Thyroid gland (tissue), 4 donors: ENCODE measurements around the gene APOL6. TPM values are rescaled to one million over a fixed set of nuclear protein-coding genes. Genes with fewer than 3 reads are reported as not detected.

Experiments
- DNase-seq, 2 donors: peaks; one replicate each; pipeline ENCODE4 v3.0.0-alpha.2; 2019
- H3K27ac ChIP-seq, 3 donors: fragments of 200-600 bp; sonication (generic); 1 replicate in 2 of 3; 2 replicates in 1 of 3; pipeline ENCODE4 v1.5.1; 2016 to 2019; ENCODE audit warnings: mild to moderate bottlenecking in 1 of 3, moderate library complexity in 1 of 3
- H3K27me3 ChIP-seq: fragments of 200-600 bp; sonication (generic); one replicate; pipeline ENCODE4 v1.5.1; 2019
- H3K36me3 ChIP-seq, 2 donors: fragments of 200-600 bp; sonication (generic); one replicate each; pipeline ENCODE4 v1.5.1; 2016 to 2019
- H3K4me1 ChIP-seq, 2 donors: fragments of 200-600 bp; sonication (generic); one replicate each; pipeline ENCODE4 v1.5.1; 2017 to 2019
- H3K4me3 ChIP-seq, 3 donors: fragments of 200-600 bp; sonication (generic); replicated peaks in 1 of 3; 1 replicate in 2 of 3; 2 replicates in 1 of 3; pipeline ENCODE4 v1.5.1; 2016; ENCODE audit warnings: mild to moderate bottlenecking in 1 of 3
- H3K9me3 ChIP-seq: fragments of 200-600 bp; sonication (generic); one replicate; pipeline ENCODE4 v1.5.1; 2017
- CTCF ChIP-seq, 6 experiments: fragments of 200-600 bp in 3 of 6; fragments of 450-650 bp in 3 of 6; sonication (generic) in 3 of 6; IDR thresholded peaks; one replicate each; pipeline ENCODE4 v1.5.1; 2016 to 2019; ENCODE audit warnings: antibody characterized with exemption in 6 of 6, mild to moderate bottlenecking in 2 of 6, inconsistent platforms in 1 of 6, moderate library complexity in 1 of 6
- POLR2A ChIP-seq, 2 donors: fragments of 450-650 bp; IDR thresholded peaks; one replicate each; pipeline ENCODE4 v1.6.1; 2017; ENCODE audit warnings: antibody characterized with exemption in 2 of 2, mild to moderate bottlenecking in 2 of 2, moderate library complexity in 1 of 2
- WGBS, 2 donors: methylation state at CpG; one replicate each; pipeline ENCODE4 v1.1.5; 2017; 5-methylcytosine and 5-hydroxymethylcytosine counted together
- intact Hi-C: fragments of 100-400 bp; cut with DNase I; formaldehyde crosslinking; loops from one replicate; pipeline ENCODE4 v1.15.1; 2023
- total RNA-seq, 4 donors: library from RNA; depleted of rRNA; stranded (reverse); fragments of >200 nt; gene quantifications; one replicate each; pipeline ENCODE4 v1.2.3, GENCODE V29; 2016

APOL6 gene, protein sequence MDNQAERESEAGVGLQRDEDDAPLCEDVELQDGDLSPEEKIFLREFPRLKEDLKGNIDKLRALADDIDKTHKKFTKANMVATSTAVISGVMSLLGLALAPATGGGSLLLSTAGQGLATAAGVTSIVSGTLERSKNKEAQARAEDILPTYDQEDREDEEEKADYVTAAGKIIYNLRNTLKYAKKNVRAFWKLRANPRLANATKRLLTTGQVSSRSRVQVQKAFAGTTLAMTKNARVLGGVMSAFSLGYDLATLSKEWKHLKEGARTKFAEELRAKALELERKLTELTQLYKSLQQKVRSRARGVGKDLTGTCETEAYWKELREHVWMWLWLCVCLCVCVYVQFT
- 10 to 100 TPM; 17.2 to 28.7 (median 25.2) TPM for total RNA-seq

DNA sequence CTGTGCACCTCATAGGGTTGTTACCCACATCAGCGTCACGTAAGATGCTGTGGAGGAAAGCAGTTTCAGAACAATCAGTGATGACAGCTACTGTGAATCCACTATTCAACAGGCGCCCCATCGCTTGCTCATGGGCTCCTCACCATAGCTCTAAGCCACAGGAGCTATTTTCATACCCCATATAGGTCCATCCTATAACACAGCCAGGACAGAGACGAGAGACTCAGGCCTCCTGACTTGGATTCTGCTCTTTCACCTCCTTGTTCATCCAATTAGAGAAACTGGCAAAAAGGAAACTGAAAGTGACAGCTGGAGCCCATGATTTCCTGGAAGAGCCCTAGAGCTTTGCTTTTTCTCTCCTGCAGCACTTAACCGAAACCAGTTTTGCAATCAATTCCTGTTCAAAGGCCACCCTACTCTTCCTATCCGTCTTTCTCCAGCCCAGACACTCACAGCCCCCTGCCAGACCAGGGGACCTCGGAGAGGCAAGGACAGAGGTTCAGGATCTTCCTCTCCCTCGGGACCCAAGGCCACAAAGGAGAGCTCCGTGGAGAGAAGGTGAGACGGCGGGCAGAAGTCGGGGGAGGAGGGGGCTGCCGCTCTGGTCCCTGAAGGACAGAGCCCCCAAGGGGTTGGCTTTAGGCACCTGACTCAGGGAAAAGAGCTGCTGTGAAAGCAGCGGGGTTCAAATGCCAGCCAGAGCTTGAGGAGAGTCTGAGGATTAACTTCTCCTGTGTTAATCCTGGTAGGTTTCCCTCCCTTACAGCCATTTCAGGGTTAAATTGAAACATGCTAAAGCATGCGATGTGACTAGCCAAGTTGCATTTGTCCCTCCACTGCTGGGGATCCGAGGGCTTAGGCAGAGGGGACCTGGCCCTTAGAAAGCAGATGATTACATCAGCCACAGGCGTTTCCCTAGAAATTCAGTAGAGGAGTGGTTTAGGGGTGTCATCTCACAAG is at the start of gene APOL6:
Gene APOL6, plus strand, starts transcription at position 381 of the 960 bp plus-strand sequence. CDS start 7,980 bp downstream, outside the sequence.
- TF ChIP-seq CTCF (IDR thresholded peaks at IDR 0.05), result peak in 1 of 6 experiments; percentile 6
- peak in 1 of 2 donors; percentile 37 for TF ChIP-seq POLR2A (IDR thresholded peaks at IDR 0.05)
- Histone ChIP-seq H3K4me1 (peaks cover 25 to 39% of the 10 kb centered on the region in 2 donors), H3K27ac (peak within 1 kb of the TSS; percentile 94 to 98 (median 95)), H3K4me3 (peak within 1 kb of the TSS; percentile 42 to 95 (median 65)), H3K27me3 (no peaks in the 10 kb centered on the region), H3K9me3 (no peaks in the 10 kb centered on the region), H3K36me3 (no peaks in the 10 kb centered on the region)
- intact Hi-C loops, result no loop called here
- WGBS, 2 donors, result 9 to 18% methylated on average over 18 of the region's 18 CpGs
- peak; percentile 40 to 43 for DNase-seq

DNA sequence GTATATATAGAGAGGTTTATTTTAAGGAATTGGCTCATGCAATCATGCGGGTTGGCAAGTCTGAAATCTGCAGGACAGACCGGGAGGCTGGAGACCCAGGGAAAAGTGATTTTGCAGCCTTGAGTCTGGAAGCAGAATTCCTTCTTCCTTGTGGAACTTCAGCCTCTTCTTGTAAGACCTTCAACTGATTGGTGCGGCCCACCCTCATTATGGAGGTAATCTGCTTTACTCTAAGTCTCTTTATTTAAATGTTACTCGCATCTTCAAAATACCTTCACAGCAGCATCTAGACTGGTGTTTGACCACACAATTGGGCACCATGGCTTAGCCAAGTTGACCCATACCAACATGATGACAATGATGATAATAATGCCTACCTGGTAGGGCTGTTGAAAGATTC is 48.9 kb upstream of the APOL6 start:
- 91 to 94% methylated on average over 4 of the region's 4 CpGs for WGBS, 2 donors
- H3K27me3 ChIP-seq, result no peaks in the 10 kb centered on the region
- no peak overlapping the region for H3K27ac ChIP-seq
- TF ChIP-seq POLR2A (IDR thresholded peaks at IDR 0.05), result no peak
- no peak for TF ChIP-seq CTCF (IDR thresholded peaks at IDR 0.05)
- no peak for DNase-seq
- intact Hi-C loops, result no loop called here
- no peak overlapping the region for H3K4me3 ChIP-seq
- H3K36me3 ChIP-seq, result no peaks in the 10 kb centered on the region
- H3K4me1 ChIP-seq, result peaks cover 0 to 5% of the 10 kb centered on the region in 2 donors
- H3K9me3 ChIP-seq, result no peaks in the 10 kb centered on the region

DNA sequence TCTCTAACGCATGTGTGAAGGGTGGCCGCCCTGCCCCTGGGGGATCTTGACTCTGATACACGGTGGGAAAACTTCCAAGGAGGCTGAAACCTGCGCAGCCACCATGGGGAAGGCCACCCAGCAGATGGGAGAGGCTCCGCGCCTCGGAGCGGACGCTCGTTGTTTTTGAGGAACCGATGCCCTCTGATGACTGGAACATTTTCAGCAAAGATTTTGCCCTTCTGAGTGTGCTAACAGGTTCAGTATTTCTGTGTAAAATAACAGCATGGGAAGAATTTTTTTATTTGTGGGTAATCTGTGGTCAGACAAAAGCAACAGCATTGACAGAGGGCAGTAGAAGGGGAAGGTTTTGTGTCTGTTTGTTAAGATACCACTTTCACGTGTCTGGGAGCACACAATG is 47.8 kb upstream of the APOL6 start:
- intact Hi-C loops, result no loop called here
- no peak for DNase-seq
- Histone ChIP-seq H3K27me3 (no peaks in the 10 kb centered on the region), H3K4me3 (no peak overlapping the region), H3K36me3 (no peaks in the 10 kb centered on the region), H3K27ac (no peak overlapping the region), H3K4me1 (peaks cover 0 to 5% of the 10 kb centered on the region in 2 donors), H3K9me3 (no peaks in the 10 kb centered on the region)
- no peak for TF ChIP-seq POLR2A (IDR thresholded peaks at IDR 0.05)
- TF ChIP-seq CTCF (IDR thresholded peaks at IDR 0.05), result no peak
- WGBS, 2 donors, result 70 to 87% methylated on average over 11 to 12 of the region's 12 CpGs

GRCh38 chr22:35601013-35601580 is 47.1 kb upstream of the APOL6 start:
- no peaks in the 10 kb centered on the region for H3K9me3 ChIP-seq
- no peaks in the 10 kb centered on the region for H3K27me3 ChIP-seq
- intact Hi-C loops, result no loop called here
- 95 to 96% methylated on average over 5 of the region's 5 CpGs for WGBS, 2 donors
- TF ChIP-seq CTCF (IDR thresholded peaks at IDR 0.05), result no peak
- no peak for TF ChIP-seq POLR2A (IDR thresholded peaks at IDR 0.05)
- no peaks in the 10 kb centered on the region for H3K36me3 ChIP-seq
- DNase-seq, result no peak
- H3K4me1 ChIP-seq, result peaks cover 0 to 5% of the 10 kb centered on the region in 2 donors
- no peak overlapping the region for H3K27ac ChIP-seq
- H3K4me3 ChIP-seq, result no peak overlapping the region
